Panc1 (cell line): Measurements from ENCODE around the gene EPB41L4B.

ENCODE experiments used
- POLR2AphosphoS5 ChIP-seq: IDR thresholded peaks from 2 replicates; pipeline ENCODE4 v1.6.1; 2012; ENCODE audit warnings: mild to moderate bottlenecking, low read depth, low read length, moderate library complexity
- REST ChIP-seq, 2 experiments: IDR thresholded peaks; 2 replicates each; pipeline ENCODE4 v1.6.1; 2011 to 2012; ENCODE audit warnings: low read depth in 2 of 2, control low read depth in 1 of 2, low read length in 1 of 2, mild to moderate bottlenecking in 1 of 2, moderate library complexity in 1 of 2; ENCODE audit not compliant: insufficient read depth in 1 of 2
- SIN3A ChIP-seq: IDR thresholded peaks from 2 replicates; pipeline ENCODE4 v1.6.1; 2012; ENCODE audit warnings: low read depth, mild to moderate bottlenecking, low read length, moderate library complexity, borderline replicate concordance; ENCODE audit not compliant: insufficient read depth
- TCF7L2 ChIP-seq: IDR thresholded peaks from 2 replicates; pipeline ENCODE4 v1.6.1; 2011; ENCODE audit warnings: mild to moderate bottlenecking, low read depth, low read length, inconsistent platforms
- TF ChIP-seq, protein P1 (sequence below): fragments of 450-650 bp; IDR thresholded peaks from 2 replicates; pipeline ENCODE4 v1.5.1; 2017; ENCODE audit warnings: mild to moderate bottlenecking

DNA sequence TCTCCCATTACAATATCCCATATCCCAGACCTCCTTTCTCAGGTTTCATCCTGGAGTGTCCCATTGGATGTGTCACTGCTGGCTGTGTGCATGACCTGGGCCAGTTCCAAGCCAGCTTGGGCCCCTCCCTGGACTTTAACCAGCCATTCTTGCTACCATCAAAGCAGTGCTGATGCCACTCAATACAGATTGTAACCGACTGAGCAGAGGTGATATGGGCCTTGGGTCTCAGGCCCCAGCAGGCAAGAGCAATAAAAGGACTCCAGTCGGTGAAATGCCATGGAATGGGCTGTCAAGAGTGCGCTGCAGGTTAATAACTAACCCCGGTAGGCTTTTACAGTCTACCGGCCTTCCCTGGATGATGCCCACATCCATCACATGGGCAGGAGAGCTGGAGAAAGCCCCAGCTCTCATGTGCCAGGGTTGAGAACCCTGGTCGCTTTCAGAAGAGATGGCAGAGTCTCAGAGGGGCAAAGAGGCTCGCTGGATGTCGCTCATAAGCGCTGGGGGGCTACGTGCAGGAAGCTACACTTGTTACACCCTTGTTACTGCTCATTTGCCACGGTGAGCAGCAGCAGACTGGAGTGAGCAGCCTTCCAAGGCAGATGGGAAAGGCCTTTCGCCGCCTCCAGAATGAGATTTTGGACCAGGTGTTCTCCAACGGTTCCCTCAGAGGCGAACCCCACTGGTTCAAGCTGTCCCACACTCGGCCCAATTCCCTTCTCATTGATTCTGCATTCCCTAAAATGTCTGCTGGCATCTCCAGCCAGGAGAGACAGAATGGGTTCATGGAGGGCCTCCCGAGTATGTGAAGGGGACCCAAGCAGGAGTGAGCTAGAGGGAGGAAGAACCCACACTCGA is 13.2 kb downstream of the EPB41L4B start:
- TF ChIP-seq REST (IDR thresholded peaks at IDR 0.05; ENCODE audit: insufficient read depth in 1 of 2, low read depth in 2 of 2, low read length in 1 of 2) (no peak), POLR2AphosphoS5 (no peak), TCF7L2 (no peak), SIN3A (no peak)
- TF ChIP-seq, protein P1, sequence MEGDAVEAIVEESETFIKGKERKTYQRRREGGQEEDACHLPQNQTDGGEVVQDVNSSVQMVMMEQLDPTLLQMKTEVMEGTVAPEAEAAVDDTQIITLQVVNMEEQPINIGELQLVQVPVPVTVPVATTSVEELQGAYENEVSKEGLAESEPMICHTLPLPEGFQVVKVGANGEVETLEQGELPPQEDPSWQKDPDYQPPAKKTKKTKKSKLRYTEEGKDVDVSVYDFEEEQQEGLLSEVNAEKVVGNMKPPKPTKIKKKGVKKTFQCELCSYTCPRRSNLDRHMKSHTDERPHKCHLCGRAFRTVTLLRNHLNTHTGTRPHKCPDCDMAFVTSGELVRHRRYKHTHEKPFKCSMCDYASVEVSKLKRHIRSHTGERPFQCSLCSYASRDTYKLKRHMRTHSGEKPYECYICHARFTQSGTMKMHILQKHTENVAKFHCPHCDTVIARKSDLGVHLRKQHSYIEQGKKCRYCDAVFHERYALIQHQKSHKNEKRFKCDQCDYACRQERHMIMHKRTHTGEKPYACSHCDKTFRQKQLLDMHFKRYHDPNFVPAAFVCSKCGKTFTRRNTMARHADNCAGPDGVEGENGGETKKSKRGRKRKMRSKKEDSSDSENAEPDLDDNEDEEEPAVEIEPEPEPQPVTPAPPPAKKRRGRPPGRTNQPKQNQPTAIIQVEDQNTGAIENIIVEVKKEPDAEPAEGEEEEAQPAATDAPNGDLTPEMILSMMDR, result no peak
